GM19455 (cell line): Measurements from ENCODE around the gene UBXN7.
"Not testable (repeated sequence)": the region's sequence is repeated elsewhere in the genome, so short reads cannot be mapped to it uniquely, and the experiment has no call there.

ENCODE experiments used
- ATAC-seq: cut with Tn5 transposase; IDR thresholded peaks from one replicate; pipeline ENCODE4 v1.9.1; 2021; ENCODE audit not compliant: unreplicated experiment

The UBXN7 gene

GRCh38 chr3:196357905-196358304, 74.3 kb downstream of the UBXN7 start:
- ATAC-seq = no peak

DNA sequence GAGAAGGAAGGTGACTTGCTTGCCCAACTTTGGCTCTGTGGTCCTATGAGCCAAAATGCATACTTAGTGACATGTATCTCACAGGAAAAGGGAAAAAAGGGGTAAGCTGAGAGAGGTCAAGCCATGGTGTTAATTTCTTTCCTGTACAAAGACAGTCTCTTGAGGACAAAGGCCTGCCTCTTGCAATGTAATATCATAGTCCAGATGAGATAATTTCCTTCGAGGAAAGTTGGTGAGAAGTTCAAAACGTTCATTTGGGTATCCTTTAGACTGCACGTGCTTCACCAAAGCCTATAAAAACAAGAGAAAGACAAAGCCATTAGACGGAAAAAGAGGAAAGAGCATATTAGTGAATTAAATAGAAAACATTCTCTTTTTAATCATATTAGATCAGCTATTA, 75.7 kb downstream of the UBXN7 start:
- no peak for ATAC-seq

DNA sequence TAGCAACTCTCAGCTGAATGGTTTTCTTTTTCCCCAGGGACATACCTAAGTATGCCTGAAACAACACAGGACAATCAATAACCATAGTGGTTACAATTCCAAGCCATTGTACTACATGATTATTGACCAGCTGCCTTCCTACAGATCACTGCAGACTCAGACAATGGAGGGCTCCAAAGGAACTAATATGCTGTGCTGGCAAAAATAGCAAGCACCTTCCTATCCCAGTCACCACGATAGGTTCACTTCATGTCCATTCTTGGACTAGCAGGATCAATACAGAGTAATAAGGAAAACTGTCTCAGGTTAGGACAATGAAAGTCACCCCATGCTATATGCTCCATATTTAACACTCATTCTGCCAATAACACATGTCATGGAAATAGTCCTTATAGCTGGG, 76.6 kb downstream of the UBXN7 start:
- ATAC-seq = no peak

DNA sequence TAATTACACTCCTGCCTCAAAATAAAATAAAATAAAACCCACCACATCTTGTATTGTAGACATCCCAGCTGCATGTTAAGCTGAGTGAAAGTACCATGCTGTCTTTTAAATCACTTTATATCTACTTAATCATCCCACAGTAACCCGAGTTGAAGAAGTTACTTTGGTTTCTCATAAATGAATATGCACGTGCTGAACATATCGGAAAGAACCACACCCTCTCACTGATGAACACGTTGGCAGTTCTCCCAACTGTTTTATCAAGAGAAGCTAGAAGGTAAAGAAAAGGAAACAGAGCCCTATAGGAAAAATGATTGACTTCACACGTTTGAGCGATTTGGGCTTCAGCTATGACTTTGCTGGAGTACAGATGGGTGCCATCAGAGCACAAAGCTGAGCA, 78.1 kb downstream of the UBXN7 start:
- no peak for ATAC-seq

GRCh38 chr3:196351541-196351940, 80.7 kb downstream of the UBXN7 start:
- no peak for ATAC-seq

DNA sequence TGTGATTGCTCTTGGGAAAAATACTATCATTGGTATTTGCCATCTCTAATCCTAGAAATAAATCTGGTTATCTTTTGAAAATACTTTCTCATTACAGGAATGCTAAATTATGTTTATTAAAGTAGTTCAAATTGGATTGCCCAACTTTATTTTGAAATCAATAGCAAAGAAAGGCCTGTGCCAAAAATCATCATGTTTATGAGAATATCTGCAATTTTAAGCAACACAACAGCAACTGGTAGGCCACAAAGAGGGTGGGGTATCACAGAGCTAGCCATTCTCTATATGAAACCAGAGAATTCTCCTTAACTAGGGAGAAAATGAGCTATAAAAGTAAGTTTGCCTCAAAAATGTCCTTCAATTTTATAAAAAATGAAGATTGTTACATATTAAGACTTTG, 82.2 kb downstream of the UBXN7 start:
- ATAC-seq = no peak

DNA sequence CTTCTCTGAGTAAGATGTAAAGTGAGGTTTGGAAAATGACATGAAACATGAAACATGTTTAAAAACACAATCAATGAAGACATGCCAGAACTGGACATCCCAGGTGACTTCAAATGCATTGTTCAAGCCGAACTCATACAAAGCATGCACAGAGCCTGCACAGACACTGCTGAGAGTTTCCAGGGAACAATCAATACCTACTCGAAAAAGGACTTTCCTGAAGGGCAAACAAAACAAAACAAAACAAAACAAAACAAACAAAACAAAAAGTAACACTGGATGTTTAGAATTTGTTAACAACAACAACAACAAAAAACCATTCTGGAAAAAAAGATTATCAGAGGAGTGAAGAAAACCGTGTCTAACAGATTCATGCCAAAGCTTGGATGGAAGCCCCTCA, 83.5 kb downstream of the UBXN7 start:
- ATAC-seq = no peak

DNA sequence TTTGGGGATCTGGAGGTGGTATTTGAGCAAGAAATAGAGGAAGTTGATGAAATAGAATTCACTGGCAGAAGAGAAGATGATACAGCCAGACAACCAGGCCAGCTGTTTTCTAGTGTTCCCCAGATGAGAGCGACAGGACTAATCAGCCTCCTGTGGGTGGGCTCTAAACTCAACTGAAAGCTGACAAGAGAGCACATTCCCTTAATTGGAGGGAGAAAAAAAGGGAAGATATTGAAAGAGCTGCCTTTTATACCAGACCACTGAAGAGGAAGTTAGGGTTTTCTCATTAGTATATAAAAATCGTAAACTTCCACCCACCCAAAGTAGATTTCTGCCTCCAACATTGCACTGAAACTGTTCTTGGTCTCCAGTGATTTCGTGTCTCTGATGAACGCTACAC, 87.6 kb downstream of the UBXN7 start:
- ATAC-seq = no peak

- ATAC-seq = not testable (repeated sequence)
These were observed 88.3 kb downstream of the UBXN7 start for GRCh38 chr3:196343917-196344316.

DNA sequence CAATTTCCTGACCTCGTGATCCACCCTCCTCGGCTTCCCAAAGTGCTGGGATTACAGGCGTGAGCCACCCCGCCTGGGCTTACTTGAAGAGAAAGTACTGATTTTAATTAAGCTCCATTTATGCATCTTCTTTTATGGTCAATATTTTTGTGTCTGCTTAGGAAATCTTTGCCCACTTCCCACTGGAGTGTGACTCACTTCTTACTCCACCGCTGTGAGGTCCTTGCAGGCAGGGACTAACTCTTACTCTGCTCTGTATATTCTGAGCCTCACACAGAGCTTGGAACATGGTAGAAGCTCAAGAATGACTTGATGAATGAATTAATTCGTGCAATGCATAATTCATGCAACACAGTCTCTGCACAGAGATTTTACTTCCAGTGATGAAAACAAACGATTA, 91.1 kb downstream of the UBXN7 start:
- ATAC-seq = no peak

DNA sequence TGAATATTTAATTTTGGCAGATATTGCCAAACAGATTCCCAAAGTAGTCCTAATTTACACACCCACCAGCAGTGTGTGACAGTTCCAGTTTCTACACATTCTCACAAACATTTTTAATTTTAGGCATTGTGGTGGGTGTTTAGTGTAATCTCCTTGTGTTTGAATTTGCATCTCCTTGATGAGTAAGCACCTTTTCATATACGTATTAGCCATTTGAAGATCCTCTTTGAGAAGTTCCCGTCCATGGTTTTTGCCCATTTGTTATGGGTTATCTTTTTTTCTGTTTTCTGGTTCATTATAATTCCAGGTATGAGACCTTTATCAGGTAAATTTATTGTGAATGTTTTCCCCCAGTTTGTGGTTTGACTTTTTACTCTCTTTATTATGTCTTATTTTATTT, 91.8 kb downstream of the UBXN7 start:
- ATAC-seq = no peak

GRCh38 chr3:196339493-196340254, 92.6 kb downstream of the UBXN7 start:
- no peak for ATAC-seq

DNA sequence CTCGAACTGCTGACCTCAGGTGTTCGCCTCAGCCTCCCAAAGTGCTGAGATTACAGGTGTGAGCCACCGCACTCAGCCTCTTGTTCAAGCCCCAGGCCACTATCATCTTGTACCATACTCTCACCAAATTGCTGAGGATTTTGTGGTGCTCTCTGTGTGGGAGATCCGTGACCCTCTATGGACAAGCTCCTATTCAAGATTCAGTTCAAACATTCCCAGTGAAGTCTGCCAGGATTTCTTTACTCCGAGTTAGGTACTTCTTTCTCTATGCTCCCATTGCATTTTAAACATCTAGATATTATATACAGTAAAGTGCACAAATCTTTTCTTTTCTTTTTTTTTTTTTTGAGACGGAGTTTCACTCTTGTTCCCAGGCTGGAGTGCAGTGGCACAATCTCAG, 93.2 kb downstream of the UBXN7 start:
- ATAC-seq = no peak

- ATAC-seq = no peak
These were observed 95.7 kb downstream of the UBXN7 start for GRCh38 chr3:196336319-196337145.

DNA sequence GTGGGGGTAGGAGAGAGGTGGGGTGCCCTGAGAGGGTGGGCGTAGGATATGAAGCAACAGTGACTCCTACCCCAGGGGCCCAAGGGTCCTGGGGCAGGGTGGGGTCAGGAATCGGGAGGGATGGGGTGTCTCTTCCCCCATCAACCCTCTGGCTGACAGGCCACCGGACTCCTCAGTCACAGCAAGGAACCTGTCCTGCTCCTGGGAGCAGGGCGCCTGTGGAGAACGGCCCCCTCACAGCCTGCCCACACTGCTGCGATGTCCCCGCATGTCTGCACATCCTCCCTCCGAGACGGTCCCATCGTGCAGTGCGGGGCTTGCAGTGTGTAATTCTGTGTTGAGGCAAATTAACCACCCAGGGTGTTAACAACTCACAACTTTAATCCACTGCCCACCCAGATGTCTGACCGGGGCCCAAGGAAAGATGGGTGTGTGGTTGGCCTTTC, 96.7 kb downstream of the UBXN7 start:
- no peak for ATAC-seq

- no peak for ATAC-seq
These were observed 97.2 kb downstream of the UBXN7 start for GRCh38 chr3:196334982-196335381.

- no peak for ATAC-seq
These were observed 100.1 kb downstream of the UBXN7 start for GRCh38 chr3:196332168-196332567.

- no peak for ATAC-seq
These were observed 104.8 kb downstream of the UBXN7 start for GRCh38 chr3:196327405-196327804.

- no peak for ATAC-seq
These were observed 105.3 kb downstream of the UBXN7 start for GRCh38 chr3:196326936-196327335.

GRCh38 chr3:196323691-196324090, 108.5 kb downstream of the UBXN7 start:
- ATAC-seq = no peak

- no peak for ATAC-seq
These were observed 109.2 kb downstream of the UBXN7 start for GRCh38 chr3:196323016-196323415.

DNA sequence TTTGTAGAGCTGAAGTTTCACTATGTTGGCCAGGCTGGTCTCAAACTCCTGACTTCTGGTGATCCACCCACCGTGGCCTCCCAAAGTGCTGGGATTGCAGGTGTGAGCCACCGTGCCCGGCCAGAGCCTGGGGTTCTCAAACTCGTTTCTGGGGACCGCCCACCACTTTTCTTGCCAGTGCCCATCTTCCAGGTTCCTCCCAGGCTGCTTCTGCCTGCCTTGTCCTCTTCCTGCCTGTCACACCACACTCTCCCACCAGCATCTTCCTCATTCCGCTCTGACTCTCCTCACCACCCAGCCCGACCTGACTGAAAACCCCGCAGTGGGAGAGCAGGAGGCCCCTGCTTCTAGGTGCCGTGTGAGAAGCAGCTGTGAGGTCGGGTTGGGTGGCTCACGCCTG, 111.1 kb downstream of the UBXN7 start:
- ATAC-seq = no peak
